PC-9 (cell line): Measurements from ENCODE around the gene PCNP.

Source experiments
- CTCF ChIP-seq: fragments of 200-600 bp; sonication (generic); conservative IDR thresholded peaks from 2 replicates; pipeline ENCODE4 v1.6.1; 2017; ENCODE audit warnings: mixed run types, antibody characterized with exemption, mild to moderate bottlenecking, moderate library complexity
- EZH2 ChIP-seq: fragments of 200-600 bp; sonication (generic); IDR thresholded peaks from 2 replicates; pipeline ENCODE4 v1.8.0; 2017; ENCODE audit warnings: antibody characterized with exemption, low read depth

GRCh38 chr3:101529816-101530685 is 43.9 kb upstream of the PCNP start:
- TF ChIP-seq EZH2 (no peak), CTCF (no peak)
